ENCODE results near the gene ARHGDIB.

Gene ARHGDIB

DNA sequence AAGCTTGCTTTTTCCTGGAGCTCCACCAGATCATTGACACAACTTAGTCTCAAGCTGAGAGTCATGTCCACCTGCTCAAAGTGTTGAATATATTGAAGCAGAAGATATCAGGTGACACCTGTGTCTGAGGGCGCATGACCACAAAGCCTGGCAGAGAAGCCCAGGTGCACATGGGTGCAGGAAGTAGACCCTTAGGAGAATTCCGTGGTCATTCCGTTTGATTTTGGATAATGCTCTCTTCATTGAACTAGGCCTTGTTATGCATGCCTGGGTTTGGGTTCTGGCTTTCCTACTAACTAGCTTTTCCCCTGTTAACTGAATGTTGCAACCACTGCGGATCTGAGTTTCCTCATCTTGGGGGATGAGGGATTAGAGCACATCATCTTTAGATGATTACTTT, 7.1 kb downstream of the ARHGDIB start:
- Mint-ChIP-seq H3K27ac (peak overlapping the region; percentile 100), H3K36me3 (peaks cover 22% of the 10 kb centered on the region), H3K9me3 (ENCODE audit: low read depth) (no peaks in the 10 kb centered on the region)

DNA sequence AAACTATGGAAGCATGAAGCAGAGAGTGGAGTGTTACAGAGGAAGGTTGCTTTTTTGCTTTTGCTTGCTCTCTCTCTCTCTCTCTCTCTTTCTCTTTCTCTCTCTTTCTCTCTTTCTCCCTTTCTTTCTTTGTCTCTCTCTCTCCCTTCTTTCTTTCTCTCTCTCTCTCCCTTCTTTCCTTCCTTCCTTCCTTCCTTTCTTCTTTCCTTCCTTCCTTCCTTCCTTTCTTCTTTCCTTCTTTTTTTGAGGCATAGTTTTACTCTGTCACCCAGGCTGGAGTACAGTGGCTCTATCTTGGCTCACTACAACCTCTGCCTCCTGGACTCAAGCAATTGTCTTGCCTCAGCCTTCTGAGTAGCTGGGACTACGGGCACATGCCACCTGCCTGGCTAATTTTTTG, 7.6 kb downstream of the ARHGDIB start:
- Mint-ChIP-seq H3K4me1 (ENCODE audit: low read depth) (peaks cover 95% of the 10 kb centered on the region), H3K4me3 (peak overlapping the region; percentile 92), H3K9me3 (ENCODE audit: low read depth) (no peaks in the 10 kb centered on the region), H3K36me3 (peaks cover 27% of the 10 kb centered on the region), H3K27ac (peak overlapping the region; percentile 100), H3K27me3 (no peaks in the 10 kb centered on the region)

More for the DNA sequence above, 7.1 kb downstream of the ARHGDIB start:
- no peaks in the 10 kb centered on the region for H3K27me3 Mint-ChIP-seq
- H3K4me1 Mint-ChIP-seq (ENCODE audit: low read depth) = peaks cover 94% of the 10 kb centered on the region
- peak overlapping the region; percentile 92 for H3K4me3 Mint-ChIP-seq

DNA sequence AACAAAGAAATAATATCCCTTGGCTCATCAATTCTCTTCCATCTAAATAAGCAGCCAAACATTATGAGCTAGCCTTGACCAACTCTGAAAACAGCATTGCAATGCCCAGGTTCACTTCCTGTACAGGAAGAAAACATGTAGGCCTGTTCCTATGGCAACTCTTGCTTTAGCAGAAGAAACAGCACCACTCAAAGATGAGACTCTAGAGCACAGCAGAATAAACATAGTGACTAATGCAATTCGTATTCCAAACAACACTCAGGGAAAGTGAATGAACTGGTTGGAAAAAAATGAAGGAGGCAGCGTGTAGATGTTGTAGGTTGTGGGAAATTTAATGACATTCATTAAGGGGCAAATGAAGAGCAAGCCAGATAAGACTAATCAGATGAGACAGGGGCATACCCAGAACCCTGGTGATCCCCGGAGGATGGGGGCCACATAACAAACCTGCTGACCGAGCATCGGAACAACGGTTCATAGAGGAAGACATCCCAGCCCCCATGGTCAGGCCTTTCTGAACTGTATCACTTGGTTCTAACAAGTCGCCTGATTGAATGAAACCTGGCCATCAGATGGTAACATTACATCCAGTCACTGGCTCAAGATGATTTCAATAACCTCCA, 9.0 kb downstream of the ARHGDIB start:
- Mint-ChIP-seq H3K36me3 (peaks cover 29% of the 10 kb centered on the region), H3K4me1 (ENCODE audit: low read depth) (peaks cover 94% of the 10 kb centered on the region), H3K9me3 (ENCODE audit: low read depth) (no peaks in the 10 kb centered on the region), H3K27me3 (no peaks in the 10 kb centered on the region), H3K27ac (peak overlapping the region; percentile 100), H3K4me3 (peak overlapping the region; percentile 92)

DNA sequence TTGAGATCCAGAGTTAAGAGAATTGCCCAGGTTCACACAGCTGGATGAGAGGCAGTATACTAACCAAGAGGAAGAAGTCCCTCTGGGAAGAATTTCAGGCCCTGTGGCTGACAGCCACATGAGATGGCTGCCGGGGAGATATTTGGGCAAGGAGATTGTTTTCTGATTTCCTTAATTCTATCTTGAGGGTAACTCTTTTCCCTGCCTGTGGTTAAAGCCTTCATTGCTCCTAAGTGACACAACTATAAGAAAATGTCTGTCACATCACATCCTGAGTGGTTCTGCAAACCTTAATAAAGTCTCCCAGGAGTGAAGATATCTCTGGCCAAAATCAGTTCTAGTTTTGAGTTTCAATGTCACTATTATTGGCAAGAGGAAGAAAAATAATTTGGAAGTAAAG, 9.6 kb downstream of the ARHGDIB start:
- no peaks in the 10 kb centered on the region for H3K27me3 Mint-ChIP-seq
- H3K4me1 Mint-ChIP-seq (ENCODE audit: low read depth) = peaks cover 95% of the 10 kb centered on the region
- H3K36me3 Mint-ChIP-seq = peaks cover 33% of the 10 kb centered on the region
- peak overlapping the region; percentile 100 for H3K27ac Mint-ChIP-seq
- peak overlapping the region; percentile 92 for H3K4me3 Mint-ChIP-seq
- no peaks in the 10 kb centered on the region for H3K9me3 Mint-ChIP-seq (ENCODE audit: low read depth)

DNA sequence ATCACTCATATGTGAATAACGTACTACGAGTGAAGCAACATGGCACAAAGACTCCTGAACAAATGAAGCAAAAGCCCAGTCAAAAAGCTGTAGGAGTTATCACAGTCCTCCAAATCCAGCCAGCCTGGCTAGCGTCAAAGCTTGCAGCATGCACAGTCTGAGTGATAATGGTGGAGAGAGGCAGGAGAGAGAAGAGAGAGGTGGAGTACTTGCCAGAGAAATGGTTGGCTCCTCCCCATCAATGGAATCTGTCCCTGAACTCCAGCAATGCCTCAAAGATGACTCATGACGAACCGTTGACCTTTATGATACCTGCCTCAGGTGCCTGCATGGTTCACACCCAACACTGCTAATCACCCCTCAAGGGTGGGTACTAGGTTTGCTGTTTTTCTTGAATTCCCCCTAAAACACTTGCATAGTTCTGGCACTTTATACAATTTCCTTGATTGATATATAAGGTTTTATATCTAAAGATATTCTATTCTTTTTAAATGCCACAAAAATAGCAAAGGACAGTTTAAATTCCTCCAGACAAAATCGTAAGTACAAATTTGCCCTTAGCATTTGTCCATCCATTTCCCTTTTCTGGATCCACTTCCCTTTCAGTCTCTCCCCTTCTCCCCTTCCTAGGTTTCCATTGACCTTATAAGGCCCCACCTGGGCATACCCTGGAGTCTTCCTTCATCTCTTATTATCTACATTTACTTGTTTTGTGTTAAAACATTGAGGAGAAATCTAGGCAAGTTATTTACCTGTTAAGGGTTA, 10.2 kb downstream of the ARHGDIB start:
- Mint-ChIP-seq H3K36me3 (peaks cover 38% of the 10 kb centered on the region), H3K9me3 (ENCODE audit: low read depth) (no peaks in the 10 kb centered on the region), H3K27ac (peak overlapping the region; percentile 100), H3K4me1 (ENCODE audit: low read depth) (peaks cover 95% of the 10 kb centered on the region), H3K4me3 (peak overlapping the region; percentile 92), H3K27me3 (no peaks in the 10 kb centered on the region)

DNA sequence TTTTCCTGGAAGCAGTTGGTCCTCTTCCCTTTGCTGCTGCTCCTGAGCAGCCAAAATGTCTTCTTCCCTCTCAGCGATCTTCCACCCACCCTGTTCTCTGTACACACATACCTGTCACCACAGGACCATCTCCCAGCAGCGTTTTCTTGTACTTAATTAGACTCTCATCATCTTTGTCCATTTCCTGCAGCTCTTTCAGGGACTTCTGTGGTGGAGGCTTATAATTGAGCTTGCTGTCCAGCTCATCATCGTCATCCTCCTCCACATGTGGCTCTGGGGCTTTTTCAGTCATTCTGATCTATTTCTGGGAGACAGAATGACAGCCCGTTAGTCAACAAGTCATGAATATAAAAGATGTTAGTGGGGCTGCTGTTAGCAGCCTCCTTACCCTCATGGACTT, 11.0 kb downstream of the ARHGDIB start:
- Mint-ChIP-seq H3K4me1 (ENCODE audit: low read depth) (peaks cover 95% of the 10 kb centered on the region), H3K27ac (peak overlapping the region; percentile 100), H3K36me3 (peaks cover 43% of the 10 kb centered on the region), H3K4me3 (peak overlapping the region; percentile 92), H3K9me3 (ENCODE audit: low read depth) (no peaks in the 10 kb centered on the region), H3K27me3 (no peaks in the 10 kb centered on the region)

DNA sequence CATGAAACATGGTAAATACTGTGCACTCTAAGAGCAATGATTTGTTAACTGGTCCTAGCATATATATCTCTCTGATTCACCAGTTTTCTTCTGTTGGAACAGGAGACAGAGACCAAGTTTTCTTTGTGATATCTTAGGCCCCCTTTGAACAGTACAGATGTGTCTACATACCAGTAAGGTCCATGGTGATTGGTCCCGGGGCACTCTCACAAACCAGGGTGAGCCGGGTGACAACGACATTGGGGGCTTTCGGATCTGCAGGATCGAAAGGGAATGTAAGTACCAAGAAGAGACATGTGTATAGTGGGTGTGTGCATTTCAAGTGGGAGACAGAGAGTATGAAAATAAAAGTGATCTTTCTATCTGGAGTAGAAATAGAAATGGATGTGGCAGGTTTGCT, 11.8 kb downstream of the ARHGDIB start:
- Mint-ChIP-seq H3K27me3 (no peaks in the 10 kb centered on the region), H3K4me3 (peak overlapping the region; percentile 92), H3K27ac (peak overlapping the region; percentile 100), H3K4me1 (ENCODE audit: low read depth) (peaks cover 99% of the 10 kb centered on the region), H3K36me3 (peaks cover 48% of the 10 kb centered on the region), H3K9me3 (ENCODE audit: low read depth) (no peaks in the 10 kb centered on the region)

DNA sequence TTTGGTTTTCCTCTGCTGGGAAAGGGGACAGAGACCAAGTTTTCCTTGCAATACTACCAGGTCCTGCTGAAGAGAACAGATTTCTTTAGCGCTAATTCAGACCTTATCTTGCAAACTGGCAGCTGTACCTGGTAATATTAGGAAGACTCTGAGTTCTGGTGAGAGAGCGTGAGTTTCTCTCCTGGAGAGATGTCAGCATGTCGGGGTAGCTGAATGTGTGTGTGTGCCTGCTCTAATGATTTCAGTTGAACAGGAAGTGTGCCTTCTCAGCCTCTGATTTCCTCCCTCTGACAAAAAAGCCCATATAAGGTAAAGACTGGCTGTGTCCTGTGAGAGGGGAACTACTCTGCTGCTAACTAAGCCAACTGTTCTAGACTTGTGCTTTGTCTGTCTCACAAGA, 12.7 kb downstream of the ARHGDIB start:
- Mint-ChIP-seq H3K36me3 (peaks cover 46% of the 10 kb centered on the region), H3K4me3 (peak overlapping the region; percentile 92), H3K9me3 (ENCODE audit: low read depth) (no peaks in the 10 kb centered on the region), H3K27ac (peak overlapping the region; percentile 100), H3K4me1 (ENCODE audit: low read depth) (peaks cover 92% of the 10 kb centered on the region), H3K27me3 (no peaks in the 10 kb centered on the region)

DNA sequence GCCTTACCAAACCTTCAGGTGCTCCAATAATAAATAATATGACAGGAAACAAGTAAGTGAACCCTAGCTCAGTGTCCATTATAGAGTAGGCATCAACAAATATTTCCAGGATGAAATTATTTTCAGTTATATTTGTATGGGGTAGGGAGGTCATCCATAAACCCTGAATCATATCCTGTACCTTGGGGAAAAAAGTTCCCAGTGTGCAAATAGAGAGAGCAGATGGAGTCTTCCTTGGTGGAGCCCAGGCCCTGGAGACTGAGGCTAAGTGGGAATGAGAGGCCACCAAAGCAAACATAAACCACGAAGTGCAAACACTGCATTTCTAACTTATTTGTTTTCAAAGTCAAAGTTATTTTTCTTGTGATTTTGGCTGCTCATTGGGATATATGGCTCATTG, 14.5 kb downstream of the ARHGDIB start:
- no peaks in the 10 kb centered on the region for H3K9me3 Mint-ChIP-seq (ENCODE audit: low read depth)
- H3K36me3 Mint-ChIP-seq = peaks cover 51% of the 10 kb centered on the region
- H3K27me3 Mint-ChIP-seq = no peaks in the 10 kb centered on the region
- peak overlapping the region; percentile 100 for H3K27ac Mint-ChIP-seq
- H3K4me1 Mint-ChIP-seq (ENCODE audit: low read depth) = peaks cover 81% of the 10 kb centered on the region
- peak overlapping the region; percentile 92 for H3K4me3 Mint-ChIP-seq

DNA sequence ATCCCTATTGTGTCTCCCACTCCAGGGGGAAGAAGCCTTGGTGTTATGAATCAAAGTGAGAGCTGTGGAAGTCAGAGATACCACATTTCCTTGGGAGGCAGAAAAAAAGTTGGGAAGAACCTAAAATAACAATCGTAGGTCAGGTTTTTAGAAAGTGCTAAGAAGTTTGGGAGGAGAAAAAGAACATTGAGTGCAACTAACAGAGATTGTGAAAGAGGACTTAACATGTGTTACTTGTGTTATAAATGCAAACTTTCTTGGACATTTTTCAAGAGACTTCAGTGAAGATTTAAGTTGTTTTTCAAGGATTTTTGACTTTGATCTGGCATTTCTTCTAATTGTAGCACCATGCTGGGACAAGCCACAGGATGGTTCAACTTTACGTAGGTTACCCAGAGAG, 15.2 kb downstream of the ARHGDIB start:
- H3K27ac Mint-ChIP-seq = peak overlapping the region; percentile 100
- H3K4me1 Mint-ChIP-seq (ENCODE audit: low read depth) = peaks cover 74% of the 10 kb centered on the region
- no peaks in the 10 kb centered on the region for H3K27me3 Mint-ChIP-seq
- no peaks in the 10 kb centered on the region for H3K9me3 Mint-ChIP-seq (ENCODE audit: low read depth)
- H3K36me3 Mint-ChIP-seq = peaks cover 50% of the 10 kb centered on the region
- peak overlapping the region; percentile 62 for H3K4me3 Mint-ChIP-seq

DNA sequence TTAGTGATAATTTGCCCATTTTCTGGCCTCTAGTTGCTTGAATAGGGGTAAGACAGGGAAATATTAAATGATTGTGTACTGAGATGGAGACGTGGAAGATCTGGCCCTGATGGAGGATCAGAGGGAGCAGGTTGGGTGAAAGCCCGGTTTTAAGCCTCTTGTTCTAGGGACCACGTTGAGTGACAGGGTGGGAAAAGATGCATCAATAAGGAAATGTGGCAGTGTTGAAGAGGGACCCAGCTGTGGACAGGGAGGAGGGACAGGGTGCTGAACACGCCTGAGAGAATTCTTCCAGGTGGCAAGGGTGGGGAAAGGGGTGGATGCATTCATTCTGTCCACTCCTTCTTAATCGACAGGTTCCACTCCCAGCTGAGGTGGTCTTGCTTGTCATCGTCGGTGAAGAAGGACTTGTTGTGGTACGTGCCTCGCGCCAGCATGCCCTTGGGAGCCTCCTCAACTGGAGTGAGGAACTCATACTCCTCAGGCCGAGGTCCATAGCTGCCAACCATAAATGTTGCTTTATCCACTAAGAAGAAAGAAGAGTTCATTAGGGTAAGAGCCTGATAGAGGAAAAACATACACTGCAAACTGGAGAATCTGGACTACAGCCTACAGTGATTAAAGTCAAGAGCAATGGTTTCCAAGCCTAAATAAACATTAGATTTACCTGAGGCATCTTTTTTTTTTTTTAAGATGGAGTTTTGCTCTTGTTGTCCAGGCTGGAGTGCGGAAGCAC, 19.0 kb downstream of the ARHGDIB start:
- peak overlapping the region; percentile 31 for H3K27ac Mint-ChIP-seq
- H3K4me1 Mint-ChIP-seq (ENCODE audit: low read depth) = peaks cover 69% of the 10 kb centered on the region
- H3K9me3 Mint-ChIP-seq (ENCODE audit: low read depth) = no peaks in the 10 kb centered on the region
- H3K27me3 Mint-ChIP-seq = no peaks in the 10 kb centered on the region
- no peak overlapping the region for H3K4me3 Mint-ChIP-seq
- H3K36me3 Mint-ChIP-seq = peaks cover 36% of the 10 kb centered on the region

DNA sequence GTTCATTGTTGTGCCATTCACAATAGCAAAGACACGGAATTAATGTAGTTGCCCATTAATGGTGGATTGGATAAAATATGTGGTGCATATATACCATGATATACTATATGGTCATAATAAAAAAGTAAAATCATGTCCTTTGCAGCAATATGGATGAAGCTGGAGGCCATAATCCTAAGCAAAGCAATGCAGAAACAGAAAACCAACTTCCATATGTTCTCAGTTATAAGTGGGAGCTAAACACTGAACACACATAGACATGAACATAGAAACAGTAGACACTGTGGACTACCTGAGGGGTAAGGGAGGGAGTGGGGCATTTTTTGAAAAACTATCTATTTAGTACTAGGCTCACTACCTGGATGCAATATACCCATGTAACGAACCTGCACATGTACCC, 20.0 kb downstream of the ARHGDIB start:
- Mint-ChIP-seq H3K27me3 (no peaks in the 10 kb centered on the region), H3K9me3 (ENCODE audit: low read depth) (no peaks in the 10 kb centered on the region), H3K36me3 (peaks cover 27% of the 10 kb centered on the region), H3K4me3 (no peak overlapping the region), H3K4me1 (ENCODE audit: low read depth) (peaks cover 69% of the 10 kb centered on the region), H3K27ac (peak overlapping the region; percentile 69)

DNA sequence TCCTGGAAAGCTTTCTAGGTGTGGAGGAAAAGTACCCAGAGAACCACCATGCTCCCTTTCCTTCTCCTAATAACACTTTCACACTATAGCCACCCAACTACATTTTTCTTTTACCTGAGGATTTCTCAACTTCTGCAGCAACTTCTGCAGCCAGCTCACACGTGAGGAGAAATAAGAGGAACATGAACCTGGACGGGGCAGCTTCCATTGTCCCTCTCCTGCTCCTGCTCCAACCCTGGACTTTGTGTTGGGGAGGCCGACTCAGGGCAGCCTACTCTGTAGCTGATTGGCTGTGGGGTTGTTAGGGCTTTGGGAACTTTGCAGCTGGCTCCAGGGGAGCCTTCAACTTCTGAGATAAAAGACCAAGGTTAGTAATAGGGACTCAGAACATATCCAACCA, 23.1 kb downstream of the ARHGDIB start, which contains the start of gene ERP27:
TSS of gene ERP27 (minus strand) at position 237 of the 400 bp plus-strand sequence. CDS start at position 208, 29 bp downstream.
- peaks cover 57% of the 10 kb centered on the region for H3K4me1 Mint-ChIP-seq (ENCODE audit: low read depth)
- peaks cover 19% of the 10 kb centered on the region for H3K36me3 Mint-ChIP-seq
- no peaks in the 10 kb centered on the region for H3K27me3 Mint-ChIP-seq
- peak within 1 kb of the TSS; percentile 14 for H3K4me3 Mint-ChIP-seq
- H3K27ac Mint-ChIP-seq = peak within 1 kb of the TSS; percentile 69
- no peaks in the 10 kb centered on the region for H3K9me3 Mint-ChIP-seq (ENCODE audit: low read depth)

DNA sequence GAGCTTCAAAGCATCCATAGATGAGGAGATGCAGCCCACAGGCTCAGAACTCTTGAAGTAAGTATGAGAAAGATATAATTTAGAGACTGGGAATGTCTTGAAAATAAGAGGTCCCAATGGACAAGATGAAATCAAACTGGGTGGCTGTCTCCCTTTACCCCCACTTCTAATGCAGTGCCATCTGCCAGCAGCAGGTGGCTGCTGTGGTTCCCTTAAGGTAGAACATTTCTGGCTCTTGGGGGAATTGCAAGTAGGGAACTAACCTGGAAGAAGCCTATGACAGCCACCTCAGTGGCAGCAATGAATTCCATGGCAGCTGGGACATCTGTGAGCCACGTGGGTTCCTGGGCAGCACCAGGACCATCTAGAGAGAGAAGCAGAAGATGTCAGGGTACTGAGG, 23.7 kb downstream of the ARHGDIB start:
- Mint-ChIP-seq H3K4me3 (no peak overlapping the region), H3K27ac (peak overlapping the region; percentile 69), H3K36me3 (peaks cover 19% of the 10 kb centered on the region), H3K4me1 (ENCODE audit: low read depth) (peaks cover 61% of the 10 kb centered on the region), H3K9me3 (ENCODE audit: low read depth) (no peaks in the 10 kb centered on the region), H3K27me3 (no peaks in the 10 kb centered on the region)

DNA sequence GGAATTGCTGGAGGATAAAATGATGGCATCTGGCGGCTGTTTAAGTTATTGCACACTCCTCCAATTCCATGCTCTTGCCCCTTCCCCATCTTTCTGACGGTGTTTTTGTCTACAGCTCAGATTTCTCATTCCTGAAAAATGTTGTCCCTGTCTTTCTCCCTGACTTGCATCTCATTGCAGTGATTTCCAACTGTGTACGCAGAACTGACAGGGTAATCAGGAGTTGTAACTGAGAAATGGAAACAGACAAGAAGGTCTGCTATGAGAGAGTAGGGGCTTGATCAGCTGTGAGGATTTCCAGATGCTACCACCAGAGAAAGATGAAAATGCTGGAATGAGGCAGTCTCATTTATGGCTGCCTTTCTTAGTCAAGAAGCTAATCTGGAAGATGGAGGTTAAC, 24.4 kb downstream of the ARHGDIB start:
- H3K4me3 Mint-ChIP-seq = no peak overlapping the region
- peak overlapping the region; percentile 64 for H3K27ac Mint-ChIP-seq
- peaks cover 61% of the 10 kb centered on the region for H3K4me1 Mint-ChIP-seq (ENCODE audit: low read depth)
- no peaks in the 10 kb centered on the region for H3K27me3 Mint-ChIP-seq
- H3K36me3 Mint-ChIP-seq = peaks cover 18% of the 10 kb centered on the region
- H3K9me3 Mint-ChIP-seq (ENCODE audit: low read depth) = no peaks in the 10 kb centered on the region

All from activated naive CD8-positive, alpha-beta T cell (primary cell).